ENCODE data around the gene UMAD1. TPM values are rescaled to one million over a fixed set of nuclear protein-coding genes. Genes with fewer than 3 reads are reported as not detected.
"Not testable (repeated sequence)": the region's sequence is repeated elsewhere in the genome, so short reads cannot be mapped to it uniquely, and the experiment has no call there.

Gene UMAD1
- total and polyA plus RNA-seq, 8 donors = 5.0 to 20.8 (median 17.2) TPM

GRCh38 chr7:7798510-7798909, 158.0 kb downstream of the UMAD1 start:
- intact Hi-C loops (cut with DNase I) = no loop called here
- FAIRE-seq = no peak
- no peak for DNase-seq
- no peaks in the 10 kb centered on the region for H3K36me3 ChIP-seq
- ATAC-seq = peak in 1 of 4 donors; percentile 34
- H3K4me1 ChIP-seq = peaks cover 0 to 9% (median 7%) of the 10 kb centered on the region in 3 donors
- H3K4me3 ChIP-seq = no peak overlapping the region
- H3K27ac ChIP-seq = no peak overlapping the region
- TF ChIP-seq CTCF (IDR thresholded peaks at IDR 0.05) = no peak
- no peaks in the 10 kb centered on the region for H3K9me3 ChIP-seq
- no peaks in the 10 kb centered on the region for H3K27me3 ChIP-seq
- 33 to 40% methylated on average over 1 of the region's 1 CpG for WGBS, 2 donors

- WGBS, 2 donors = 38 to 47% methylated on average over 4 of the region's 4 CpGs
- TF ChIP-seq CTCF (IDR thresholded peaks at IDR 0.05) = no peak
- no peak for FAIRE-seq
These were observed 158.6 kb downstream of the UMAD1 start for GRCh38 chr7:7799138-7799537.

GRCh38 chr7:7802531-7802930, 162.0 kb downstream of the UMAD1 start:
- intact Hi-C loops (cut with DNase I) = no loop called here

More at GRCh38 chr7:7799138-7799537, 158.6 kb downstream of the UMAD1 start:
- intact Hi-C loops (cut with DNase I) = no loop called here
- Histone ChIP-seq H3K36me3 (peaks cover 0 to 4% (median 0%) of the 10 kb centered on the region in 3 donors), H3K9me3 (no peaks in the 10 kb centered on the region), H3K4me3 (no peak overlapping the region), H3K27ac (no peak overlapping the region), H3K27me3 (no peaks in the 10 kb centered on the region), H3K4me1 (peaks cover 0 to 9% (median 7%) of the 10 kb centered on the region in 3 donors)
- ATAC-seq (peak in 3 of 4 donors; percentile 28 to 66 (median 48)), DNase-seq (no peak)

GRCh38 chr7:7803715-7804178, 163.2 kb downstream of the UMAD1 start:
- Histone ChIP-seq H3K27ac (no peak overlapping the region), H3K27me3 (no peaks in the 10 kb centered on the region), H3K4me3 (no peak overlapping the region), H3K36me3 (peaks cover 0 to 4% (median 0%) of the 10 kb centered on the region in 3 donors), H3K9me3 (no peaks in the 10 kb centered on the region), H3K4me1 (peaks cover 0 to 7% (median 7%) of the 10 kb centered on the region in 3 donors)
- WGBS, 2 donors = 86 to 89% methylated on average over 3 of the region's 3 CpGs
- DNase-seq (no peak), FAIRE-seq (no peak), ATAC-seq (no peak)
- TF ChIP-seq CTCF (IDR thresholded peaks at IDR 0.05) = no peak
- intact Hi-C loops (cut with DNase I) = no loop called here

More at GRCh38 chr7:7802531-7802930, 162.0 kb downstream of the UMAD1 start:
- H3K36me3 ChIP-seq = peaks cover 0 to 4% (median 0%) of the 10 kb centered on the region in 3 donors
- FAIRE-seq (no peak), DNase-seq (no peak), ATAC-seq (no peak)
- H3K4me1 ChIP-seq = peaks cover 0 to 9% (median 7%) of the 10 kb centered on the region in 3 donors
- no peak overlapping the region for H3K27ac ChIP-seq
- TF ChIP-seq CTCF (IDR thresholded peaks at IDR 0.05) = no peak
- no peaks in the 10 kb centered on the region for H3K27me3 ChIP-seq
- no peaks in the 10 kb centered on the region for H3K9me3 ChIP-seq
- H3K4me3 ChIP-seq = no peak overlapping the region
- 96 to 98% methylated on average over 2 of the region's 2 CpGs for WGBS, 2 donors

GRCh38 chr7:7804822-7805221, 164.3 kb downstream of the UMAD1 start:
- H3K27ac ChIP-seq; H3K9me3 ChIP-seq; ATAC-seq; intact Hi-C loops (cut with DNase I); H3K27me3 ChIP-seq; FAIRE-seq; H3K36me3 ChIP-seq; H3K4me1 ChIP-seq; H3K4me3 ChIP-seq; DNase-seq: not testable (repeated sequence)
- WGBS, 2 donors = 86 to 98% methylated on average over 6 to 9 of the region's 9 CpGs
